HPDE6-E6E7 (cell line): ENCODE measurements around the gene FAM76A.
"Not testable (repeated sequence)": the region's sequence is repeated elsewhere in the genome, so short reads cannot be mapped to it uniquely, and the experiment has no call there.

Source experiments
- DNase-seq: peaks from one replicate; pipeline ENCODE4 v3.0.0; 2011; ENCODE audit warnings: missing footprints; ENCODE audit errors: extremely low spot score

Gene FAM76A

DNA sequence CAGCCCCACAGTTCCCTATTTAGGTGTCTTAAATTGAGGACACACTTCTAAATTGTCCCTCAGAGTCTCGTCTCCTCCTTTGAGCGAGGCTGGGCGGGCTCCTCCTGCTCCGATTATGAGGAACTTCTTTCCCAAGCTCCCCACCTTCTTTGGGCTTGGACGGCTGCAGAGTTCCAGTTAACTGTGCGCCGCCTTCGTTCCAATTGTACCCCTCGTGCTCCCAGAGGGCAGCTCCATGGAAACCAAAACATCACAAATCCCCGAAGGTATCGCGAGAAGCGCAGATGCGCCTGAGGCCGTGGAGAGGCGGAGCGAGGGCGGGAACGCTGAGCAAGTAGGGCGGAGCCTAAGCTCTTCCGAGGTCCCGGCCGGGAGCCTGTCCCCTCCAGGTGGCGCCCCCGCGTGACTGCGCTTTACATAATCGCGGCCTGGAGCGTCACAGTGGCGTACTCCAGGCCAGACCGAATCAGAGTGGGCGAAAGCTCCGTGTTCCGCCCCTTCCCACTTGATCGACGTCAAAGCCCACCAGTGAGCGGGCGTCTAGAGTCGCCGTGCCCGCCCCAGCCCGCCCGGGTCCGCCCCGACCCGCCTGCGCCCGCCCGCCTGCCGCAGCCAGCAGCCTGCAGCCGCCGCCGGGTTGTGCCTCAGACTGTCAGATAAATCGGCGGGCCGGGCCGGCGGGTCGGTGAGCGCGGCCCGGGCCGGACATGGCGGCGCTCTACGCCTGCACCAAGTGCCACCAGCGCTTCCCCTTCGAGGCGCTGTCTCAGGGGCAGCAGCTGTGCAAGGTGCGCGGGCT, at the start of gene FAM76A:
TSS of gene FAM76A (plus strand) at position 588 of the 799 bp plus-strand sequence. CDS start at position 708, 120 bp downstream.
- peak; percentile 99 for DNase-seq

GRCh38 chr1:27676410-27676809, 49.4 kb upstream of the FAM76A start:
- DNase-seq, result no peak

GRCh38 chr1:27678747-27679146, 47.0 kb upstream of the FAM76A start:
- no peak for DNase-seq

- not testable (repeated sequence) for DNase-seq
Measured at GRCh38 chr1:27680225-27680791, 45.5 kb upstream of the FAM76A start.

DNA sequence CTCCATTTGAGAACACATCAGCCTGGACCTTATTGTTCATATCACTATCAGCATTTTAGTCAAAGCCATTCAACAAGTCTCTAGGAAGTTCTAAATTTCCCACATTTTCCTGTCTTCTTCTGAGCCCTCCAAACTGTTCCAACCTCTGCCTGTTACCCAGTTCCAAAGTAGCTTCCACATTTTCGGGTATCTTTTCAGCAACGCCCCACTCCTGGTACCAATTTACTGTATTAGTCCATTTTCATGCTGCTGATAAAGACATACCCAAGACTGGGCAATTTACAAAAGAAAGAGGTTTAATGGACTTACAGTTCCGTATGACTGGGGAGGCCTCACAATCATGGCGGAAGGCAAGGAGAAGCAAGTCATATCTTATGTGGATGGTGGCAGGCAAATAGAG, 44.2 kb upstream of the FAM76A start:
- DNase-seq, result not testable (repeated sequence)

- no peak for DNase-seq
Measured at GRCh38 chr1:27682351-27682944, 43.3 kb upstream of the FAM76A start.

DNA sequence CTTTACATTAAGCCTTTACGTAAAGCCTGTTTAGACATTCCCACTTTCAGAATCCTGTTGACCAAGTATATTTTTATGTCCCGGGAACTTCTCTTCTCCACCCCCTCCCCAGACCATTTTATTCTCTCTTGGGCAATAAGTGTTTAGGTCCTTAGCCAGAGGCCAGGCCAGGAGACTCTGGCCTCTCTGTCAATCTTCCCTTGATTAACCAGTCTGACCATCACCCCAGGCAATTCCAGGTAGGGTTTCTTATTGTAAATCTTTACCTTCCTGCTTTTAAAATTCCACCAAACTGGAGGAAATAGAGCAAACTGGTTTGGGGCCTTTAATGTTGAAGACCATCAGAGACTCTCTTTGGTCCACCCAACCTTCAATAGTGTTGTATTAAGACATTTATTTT, 41.6 kb upstream of the FAM76A start:
- DNase-seq, result no peak

- no peak for DNase-seq
Measured at GRCh38 chr1:27686223-27686990, 39.4 kb upstream of the FAM76A start.

DNA sequence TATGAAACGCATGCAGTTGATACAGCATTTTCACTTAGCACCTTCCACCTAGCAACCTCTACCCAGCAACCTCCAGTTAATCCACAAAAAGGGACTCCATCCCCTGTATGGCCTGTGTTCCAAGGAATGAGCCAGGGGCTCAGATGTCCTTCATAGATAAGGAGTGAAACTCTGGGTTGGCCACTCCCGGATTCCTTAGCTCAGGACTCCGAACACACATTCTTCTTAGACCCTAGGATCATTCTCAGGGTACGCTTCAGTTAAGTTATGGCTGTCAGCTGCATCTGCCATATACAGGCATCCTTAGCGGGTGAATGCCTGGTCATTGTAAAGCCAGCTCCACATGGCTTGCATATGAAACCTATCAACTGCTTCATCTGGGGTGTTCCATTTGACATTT, 37.9 kb upstream of the FAM76A start:
- no peak for DNase-seq

DNA sequence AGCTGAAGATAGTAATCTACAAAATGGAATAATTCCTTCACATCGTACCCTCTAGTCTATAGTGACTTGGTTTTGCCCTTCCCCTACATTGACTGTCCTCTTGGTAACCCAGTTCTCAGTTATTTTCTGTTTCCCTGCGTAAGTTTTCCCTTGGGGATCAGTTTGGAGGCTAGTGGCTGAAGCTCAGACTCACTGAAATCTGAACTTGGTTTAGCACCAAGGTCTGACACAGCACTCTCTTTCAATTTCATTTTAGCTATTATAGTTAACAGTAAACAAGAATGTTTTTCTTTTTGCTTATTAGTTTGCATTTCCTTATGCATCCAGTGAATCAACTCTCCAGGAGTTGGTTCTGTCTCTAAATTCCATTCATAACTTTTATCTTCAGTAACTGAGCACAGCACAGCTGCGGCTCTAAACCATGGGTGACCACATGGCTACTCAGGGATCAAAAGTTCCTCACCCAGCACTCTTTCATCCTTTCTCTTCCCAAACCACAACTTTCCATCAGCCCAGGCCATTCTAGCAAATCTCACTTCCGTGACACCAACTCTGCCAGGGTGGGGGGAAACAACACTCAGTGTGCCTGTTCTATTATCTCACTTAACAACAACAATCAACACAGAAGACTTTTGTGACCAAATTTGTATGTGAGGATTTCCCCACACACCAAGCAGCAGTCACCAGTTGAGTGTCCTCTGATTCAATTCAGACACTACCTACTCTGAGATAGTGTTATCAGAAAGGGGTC, 36.2 kb upstream of the FAM76A start:
- no peak for DNase-seq

- no peak for DNase-seq
Measured at GRCh38 chr1:27690183-27690582, 35.6 kb upstream of the FAM76A start.

- DNase-seq, result not testable (repeated sequence)
Measured at GRCh38 chr1:27696835-27697234, 28.9 kb upstream of the FAM76A start.

GRCh38 chr1:27704958-27705357, 20.8 kb upstream of the FAM76A start:
- no peak for DNase-seq

- no peak for DNase-seq
Measured at GRCh38 chr1:27705545-27705944, 20.2 kb upstream of the FAM76A start.

DNA sequence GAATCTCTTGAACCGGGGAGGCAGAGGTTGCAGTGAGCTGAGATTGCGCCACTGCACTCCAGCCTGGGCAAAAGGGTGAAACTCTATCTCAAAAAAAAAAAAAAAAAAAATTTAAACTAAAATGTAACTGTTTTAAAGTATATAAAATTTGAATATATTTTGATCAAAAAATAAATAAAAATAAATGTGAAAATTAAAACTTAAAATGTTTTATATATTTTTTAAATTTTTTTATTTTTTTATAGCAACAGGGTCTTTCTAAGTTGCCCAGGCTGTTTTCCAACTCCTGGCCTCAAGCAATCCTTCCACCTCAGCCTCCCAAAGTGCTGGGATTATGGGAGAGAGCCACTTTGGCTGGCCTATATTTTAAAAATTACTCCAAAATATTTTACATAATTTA, 15.2 kb upstream of the FAM76A start:
- no peak for DNase-seq

GRCh38 chr1:27713139-27713725, 12.5 kb upstream of the FAM76A start:
- no peak for DNase-seq

DNA sequence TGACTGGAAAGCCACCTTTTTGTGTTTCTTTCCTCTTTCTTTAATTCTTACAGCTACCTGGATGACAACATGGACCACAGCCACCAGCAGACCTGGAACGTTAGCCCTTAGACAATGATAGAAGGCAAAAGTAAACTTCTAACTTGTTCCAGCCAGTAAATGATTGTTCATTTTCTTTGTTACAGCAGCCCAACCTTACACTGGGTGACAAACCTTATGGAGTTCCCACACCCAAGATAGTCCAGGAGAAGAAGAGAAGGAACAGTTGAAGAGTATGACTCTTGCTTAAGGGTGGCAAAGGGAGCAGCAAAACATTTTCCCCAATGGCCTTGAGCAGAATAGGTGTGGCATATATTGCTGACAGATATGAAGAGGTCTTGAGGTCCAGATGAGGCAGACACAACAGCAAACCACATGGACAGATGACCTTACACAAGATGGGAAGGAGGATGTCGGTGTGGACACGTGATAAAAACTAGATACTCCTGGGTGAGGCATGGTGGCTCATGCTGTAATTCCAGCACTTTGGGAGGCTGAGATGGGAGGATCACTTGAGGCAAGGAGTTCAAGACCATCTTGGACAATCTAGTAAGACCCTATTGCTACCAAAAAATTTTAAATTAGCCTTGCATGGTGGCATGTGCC, 11.8 kb upstream of the FAM76A start:
- no peak for DNase-seq

DNA sequence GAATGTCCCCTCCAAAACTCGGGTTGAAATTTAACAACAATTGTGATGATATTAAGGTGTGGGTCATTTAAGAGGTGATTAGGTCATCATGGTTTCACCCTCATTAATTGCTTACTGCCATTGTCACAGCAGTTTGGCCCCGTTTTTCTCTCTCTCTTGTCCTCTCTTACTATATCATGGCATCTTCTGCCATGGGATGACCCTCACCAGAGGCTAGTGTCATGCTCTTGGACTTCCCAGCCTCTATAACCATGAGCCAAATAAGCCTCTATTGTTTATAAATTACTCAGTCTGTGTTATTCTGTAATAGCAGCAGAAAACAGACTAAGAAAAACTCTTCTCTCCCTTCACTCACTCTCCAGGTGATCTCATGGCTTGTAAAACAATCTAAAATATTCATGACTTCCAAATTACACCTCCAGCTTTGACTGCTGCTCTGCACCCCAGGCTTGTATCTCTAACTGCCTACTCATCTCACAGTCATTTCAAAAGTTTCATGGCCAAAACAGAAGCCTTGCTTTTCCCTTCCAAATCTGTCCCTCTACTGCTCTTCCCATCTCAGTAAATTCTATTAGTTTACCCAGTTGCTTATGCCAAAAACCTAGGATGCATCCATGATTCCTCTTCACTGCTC, 9.4 kb upstream of the FAM76A start:
- no peak for DNase-seq

DNA sequence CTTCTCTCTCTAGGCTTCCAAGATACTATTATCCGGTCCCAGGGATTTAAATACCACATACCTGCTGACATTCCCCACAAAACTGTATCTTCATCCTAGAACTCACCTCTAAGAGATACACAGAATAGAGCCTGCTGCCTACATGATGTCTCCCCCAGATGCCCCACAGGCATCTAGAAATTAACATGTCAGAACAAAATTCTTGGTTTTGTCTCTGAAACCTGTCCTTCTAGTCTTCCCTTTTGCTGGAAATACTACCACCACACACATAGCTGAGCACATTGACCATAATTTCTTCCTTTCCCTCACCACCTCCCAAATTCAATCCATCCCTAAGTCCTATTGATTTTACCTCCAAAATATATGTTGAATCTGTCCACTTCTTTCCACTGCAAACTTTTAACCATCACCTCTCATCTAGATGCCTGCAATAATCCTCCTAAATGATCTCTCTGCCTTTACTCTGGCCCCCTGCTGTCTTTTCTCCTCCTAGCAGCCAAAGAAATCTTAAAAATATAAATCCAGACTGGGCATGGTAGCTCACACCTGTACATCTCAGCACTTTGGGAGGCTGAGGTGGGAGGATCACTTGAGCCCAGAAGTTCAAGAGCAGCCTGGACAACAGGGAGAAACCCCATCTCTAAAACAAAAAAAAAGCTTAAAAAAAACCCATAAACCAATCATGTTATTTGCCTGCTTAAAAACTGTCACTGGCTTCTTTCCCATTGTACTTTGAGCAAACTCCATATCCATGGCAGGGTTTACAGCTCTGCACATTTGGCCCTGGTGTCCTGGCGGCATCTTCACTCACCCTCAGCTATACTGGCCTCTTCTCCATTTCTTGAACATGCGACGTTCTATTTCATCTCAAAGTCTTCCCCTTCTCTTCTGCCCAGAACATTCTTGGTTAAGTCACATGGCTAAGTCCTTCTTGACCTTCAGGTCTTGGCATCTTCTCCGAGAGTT, 6.2 kb upstream of the FAM76A start:
- DNase-seq, result peak; percentile 10
